Fibroblast of lung (primary cell): Measurements from ENCODE around the gene C11orf68. TPM values are rescaled to one million over a fixed set of nuclear protein-coding genes. Genes with fewer than 3 reads are reported as not detected.

Source experiments
- DNase-seq, 2 donors: peaks; one replicate each; pipeline versions ENCODE4 v3.0.0 to v3.0.0-alpha.2; 2010; ENCODE audit warnings: low read depth in 2 of 2
- H2AFZ ChIP-seq: 2 replicates; pipeline ENCODE4 v1.5.1; 2012; ENCODE audit warnings: low read length, control low read depth, inconsistent platforms
- H3K27ac ChIP-seq: 2 replicates; pipeline ENCODE4 v1.5.1; 2011; ENCODE audit warnings: low read length, control low read depth; ENCODE audit not compliant: insufficient read depth
- H3K27me3 ChIP-seq: 2 replicates; pipeline ENCODE4 v1.5.1; 2011; ENCODE audit warnings: mild to moderate bottlenecking, low read length; ENCODE audit not compliant: control insufficient read depth, insufficient read depth
- H3K36me3 ChIP-seq: 2 replicates; pipeline ENCODE4 v1.5.1; 2011; ENCODE audit warnings: low read length; ENCODE audit not compliant: control insufficient read depth, insufficient read depth
- H3K4me1 ChIP-seq: 2 replicates; pipeline ENCODE4 v1.5.1; 2011; ENCODE audit warnings: low read length; ENCODE audit not compliant: control insufficient read depth, insufficient read depth; ENCODE audit errors: extremely low read depth
- H3K4me2 ChIP-seq: 2 replicates; pipeline ENCODE4 v1.5.1; 2011; ENCODE audit warnings: low read length, control low read depth; ENCODE audit not compliant: insufficient read depth; ENCODE audit errors: extremely low read depth
- H3K4me3 ChIP-seq, 4 experiments: fragments of 200-600 bp in 1 of 4; sonication (generic) in 1 of 4; replicated peaks in 1 of 4; 2 replicates each; pipeline ENCODE4 v1.5.1; 2011 to 2016; ENCODE audit warnings: low read length in 4 of 4, low read depth in 3 of 4, mild to moderate bottlenecking in 3 of 4, control low read depth in 2 of 4, inconsistent platforms in 1 of 4, mixed read lengths in 1 of 4; ENCODE audit not compliant: insufficient read depth in 1 of 4; ENCODE audit errors: control extremely low read depth in 1 of 4
- H3K79me2 ChIP-seq: 2 replicates; pipeline ENCODE4 v1.5.1; 2012; ENCODE audit warnings: mild to moderate bottlenecking, low read length, inconsistent platforms; ENCODE audit not compliant: control insufficient read depth, insufficient read depth
- H3K9ac ChIP-seq: 2 replicates; pipeline ENCODE4 v1.5.1; 2011; ENCODE audit warnings: mild to moderate bottlenecking, low read length, control low read depth; ENCODE audit not compliant: insufficient read depth
- H3K9me3 ChIP-seq: 2 replicates; pipeline ENCODE4 v1.5.1; 2012; ENCODE audit warnings: low read depth, low read length; ENCODE audit not compliant: control insufficient read depth, insufficient read depth
- H4K20me1 ChIP-seq: 2 replicates; pipeline ENCODE4 v1.5.1; 2011; ENCODE audit warnings: low read length; ENCODE audit not compliant: control insufficient read depth, insufficient read depth; ENCODE audit errors: extremely low read depth
- CTCF ChIP-seq, 2 donors: IDR thresholded peaks in 1 of 2; conservative IDR thresholded peaks in 1 of 2; 1 replicate in 1 of 2; 2 replicates in 1 of 2; pipeline ENCODE4 v1.5.1; 2011 to 2012; ENCODE audit warnings: low read length in 2 of 2, control low read depth in 1 of 2, inconsistent platforms in 1 of 2, low read depth in 1 of 2, mild to moderate bottlenecking in 1 of 2
- EZH2 ChIP-seq: IDR thresholded peaks from 2 replicates; pipeline ENCODE4 v1.5.1; 2012; ENCODE audit warnings: low read length, control low read depth, mild to moderate bottlenecking; ENCODE audit errors: missing control alignments
- polyA plus RNA-seq, 2 donors: library from polyadenylated mRNA; depleted of rRNA in 1 of 2; stranded (reverse) in 1 of 2; unstranded in 1 of 2; fragments of >200 nt; gene quantifications; 2 replicates each; pipeline ENCODE4 v1.2.1, GENCODE V29; 2011 to 2012; ENCODE audit warnings: missing spikeins in 1 of 2
- total RNA-seq: library from RNA; depleted of rRNA; stranded (reverse); fragments of >200 nt; gene quantifications from 2 replicates; pipeline ENCODE4 v1.2.1, GENCODE V29; 2014

C11orf68 gene
- total and polyA plus RNA-seq, 2 donors (not counting 1 experiment from before 2014, with no cell fraction given) = 26.6 to 27.6 TPM

- H4K20me1 ChIP-seq = no peaks in the 10 kb centered on the region
- peaks cover 55% of the 10 kb centered on the region for H3K36me3 ChIP-seq
- H3K4me2 ChIP-seq = no peak overlapping the region
These were observed 51.4 kb downstream of the C11orf68 start for GRCh38 chr11:65867284-65868071.

More at GRCh38 chr11:65867284-65868071, 51.4 kb downstream of the C11orf68 start:
- Histone ChIP-seq H3K27ac (no peak overlapping the region), H2AFZ (no peak overlapping the region), H3K9ac (no peak overlapping the region), H3K9me3 (no peaks in the 10 kb centered on the region), H3K27me3 (no peaks in the 10 kb centered on the region), H3K4me1 (peaks cover 19% of the 10 kb centered on the region), H3K79me2 (peaks cover 43% of the 10 kb centered on the region), H3K4me3 (no peak overlapping the region)
- DNase-seq = no peak
- no peak for TF ChIP-seq CTCF (conservative IDR thresholded peaks at IDR 0.05 in 1 of 2, IDR thresholded peaks at IDR 0.05 in 1 of 2; ENCODE audit: low read depth in 1 of 2, low read length in 2 of 2)
- no peak for TF ChIP-seq EZH2

Other genes starting within 250 kb of the C11orf68 start
- gene KAT5, start 206.8 kb downstream of the C11orf68 start, total RNA-seq = 31.3 and 50.4 TPM in 2 replicates
- 27.8 and 34.0 TPM in 2 replicates for gene KAT5, start 206.8 kb downstream of the C11orf68 start, polyA plus RNA-seq
- 19.5 and 29.1 TPM in 2 replicates for gene RNASEH2C, start 198.3 kb downstream of the C11orf68 start, total RNA-seq
- gene RNASEH2C, start 198.3 kb downstream of the C11orf68 start, polyA plus RNA-seq = 12.6 and 17.9 TPM in 2 replicates
- 5.1 and 6.3 TPM in 2 replicates for gene AP5B1, start 138.1 kb downstream of the C11orf68 start, total RNA-seq
- 1.6 and 2.0 TPM in 2 replicates for gene AP5B1, start 138.1 kb downstream of the C11orf68 start, polyA plus RNA-seq
- not detected in 2 replicates for gene OVOL1, start 132.0 kb downstream of the C11orf68 start, total RNA-seq
- not detected in 2 replicates for gene OVOL1, start 132.0 kb downstream of the C11orf68 start, polyA plus RNA-seq
- gene SNX32, start 85.1 kb downstream of the C11orf68 start, total RNA-seq = 2.3 and 3.1 TPM in 2 replicates
- gene SNX32, start 85.1 kb downstream of the C11orf68 start, polyA plus RNA-seq = 0.33 and 0.66 TPM in 2 replicates
- gene CFL1, start 60.9 kb downstream of the C11orf68 start, total RNA-seq = 486 and 680 TPM in 2 replicates
- 1,603 and 2,451 TPM in 2 replicates for gene CFL1, start 60.9 kb downstream of the C11orf68 start, polyA plus RNA-seq
- 38.8 and 56.8 TPM in 2 replicates for gene MUS81, start 58.6 kb downstream of the C11orf68 start, total RNA-seq
- 18.7 and 23.6 TPM in 2 replicates for gene MUS81, start 58.6 kb downstream of the C11orf68 start, polyA plus RNA-seq
- 48.0 and 74.0 TPM in 2 replicates for gene EFEMP2, start 46.3 kb downstream of the C11orf68 start, total RNA-seq
- gene EFEMP2, start 46.3 kb downstream of the C11orf68 start, polyA plus RNA-seq = 156 and 161 TPM in 2 replicates
- not detected in 2 replicates for gene CTSW, start 39.2 kb downstream of the C11orf68 start, total RNA-seq
- 0.10 TPM in 1 of 2 replicates, not detected in the other for gene CTSW, start 39.2 kb downstream of the C11orf68 start, polyA plus RNA-seq
- 134 and 168 TPM in 2 replicates for gene FIBP, start 30.6 kb downstream of the C11orf68 start, total RNA-seq
- 81.0 and 132 TPM in 2 replicates for gene FIBP, start 30.6 kb downstream of the C11orf68 start, polyA plus RNA-seq
- 83.7 and 118 TPM in 2 replicates for gene CCDC85B, start 28.4 kb downstream of the C11orf68 start, total RNA-seq
- gene CCDC85B, start 28.4 kb downstream of the C11orf68 start, polyA plus RNA-seq = 18.1 and 20.6 TPM in 2 replicates
- 7.4 and 8.8 TPM in 2 replicates for gene FOSL1, start 18.7 kb downstream of the C11orf68 start, total RNA-seq
- gene FOSL1, start 18.7 kb downstream of the C11orf68 start, polyA plus RNA-seq = 3.5 and 26.9 TPM in 2 replicates
- gene DRAP1, start 364 bp upstream of the C11orf68 start, total RNA-seq = 155 and 300 TPM in 2 replicates
- 130 and 275 TPM in 2 replicates for gene DRAP1, start 364 bp upstream of the C11orf68 start, polyA plus RNA-seq
- gene TSGA10IP, start 26.4 kb upstream of the C11orf68 start, total RNA-seq = 0.17 TPM in 1 of 2 replicates, not detected in the other
- 0.06 TPM in 1 of 2 replicates, not detected in the other for gene TSGA10IP, start 26.4 kb upstream of the C11orf68 start, polyA plus RNA-seq
- 39.0 and 43.3 TPM in 2 replicates for gene SART1, start 42.7 kb upstream of the C11orf68 start, total RNA-seq
- 17.4 and 23.9 TPM in 2 replicates for gene SART1, start 42.7 kb upstream of the C11orf68 start, polyA plus RNA-seq
- 23.4 and 23.5 TPM in 2 replicates for gene EIF1AD, start 83.1 kb upstream of the C11orf68 start, total RNA-seq
- 26.2 and 30.0 TPM in 2 replicates for gene EIF1AD, start 83.1 kb upstream of the C11orf68 start, polyA plus RNA-seq
- 18.5 and 19.0 TPM in 2 replicates for gene BANF1, start 83.4 kb upstream of the C11orf68 start, total RNA-seq
- 156 and 269 TPM in 2 replicates for gene BANF1, start 83.4 kb upstream of the C11orf68 start, polyA plus RNA-seq
- 1.8 and 11.1 TPM in 2 replicates for gene CST6, start 92.9 kb upstream of the C11orf68 start, total RNA-seq
- 0.41 and 0.76 TPM in 2 replicates for gene CST6, start 92.9 kb upstream of the C11orf68 start, polyA plus RNA-seq
- not detected in 2 replicates for gene CATSPER1, start 107.4 kb upstream of the C11orf68 start, total RNA-seq
- gene CATSPER1, start 107.4 kb upstream of the C11orf68 start, polyA plus RNA-seq = 0.28 TPM in 1 of 2 replicates, not detected in the other
- under 0.01 TPM in 1 of 2 replicates, not detected in the other for gene GAL3ST3, start 130.1 kb upstream of the C11orf68 start, total RNA-seq
- not detected in 2 replicates for gene GAL3ST3, start 130.1 kb upstream of the C11orf68 start, polyA plus RNA-seq
- 108 TPM in 2 replicates for gene SF3B2, start 133.3 kb upstream of the C11orf68 start, total RNA-seq
- 87.7 and 122 TPM in 2 replicates for gene SF3B2, start 133.3 kb upstream of the C11orf68 start, polyA plus RNA-seq
- gene PACS1, start 151.2 kb upstream of the C11orf68 start, total RNA-seq = 16.4 and 25.9 TPM in 2 replicates
- gene PACS1, start 151.2 kb upstream of the C11orf68 start, polyA plus RNA-seq = 27.7 and 28.5 TPM in 2 replicates